WTC11 (cell line): ENCODE data around the gene RCN1. TPM values are rescaled to one million over a fixed set of nuclear protein-coding genes. Genes with fewer than 3 reads are reported as not detected.

ENCODE experiments used
- ATAC-seq: fragments of 200-7000 bp; cut with Tn5 transposase; 2 replicates; pipeline ENCODE4 v1.10.0; 2021; ENCODE audit warnings: mild to moderate bottlenecking, moderate library complexity
- CTCF ChIA-PET: fragments of 300-600 bp; sonication (Branson Sonifier 250); formaldehyde crosslinking; loops from one replicate; lab custom pipeline; 2021; ENCODE audit warnings: antibody characterized with exemption; lab: Charles Lee
- POLR2A ChIA-PET: fragments of 350-600 bp; sonication (Branson Sonifier 250); formaldehyde crosslinking; loops from one replicate; lab custom pipeline; 2021; ENCODE audit warnings: antibody characterized with exemption; lab: Charles Lee
- DNase-seq: peaks from one replicate; pipeline ENCODE4 v3.0.0; 2021; ENCODE audit warnings: low spot score
- H3K27ac Mint-ChIP-seq: 2 replicates; pipeline ENCODE4 v1.8.0; 2021; ENCODE audit warnings: mixed read lengths
- H3K27me3 Mint-ChIP-seq: 2 replicates; pipeline ENCODE4 v1.8.0; 2021; ENCODE audit warnings: low read depth, mild to moderate bottlenecking, moderate library complexity, mixed read lengths
- H3K36me3 Mint-ChIP-seq: 2 replicates; pipeline ENCODE4 v1.8.0; 2021; ENCODE audit warnings: mixed read lengths
- H3K4me1 Mint-ChIP-seq: 2 replicates; pipeline ENCODE4 v1.8.0; 2022; ENCODE audit warnings: mixed read lengths
- H3K4me3 Mint-ChIP-seq: 2 replicates; pipeline ENCODE4 v1.8.0; 2021; ENCODE audit warnings: mild to moderate bottlenecking, moderate library complexity, mixed read lengths
- H3K9me3 Mint-ChIP-seq: 2 replicates; pipeline ENCODE4 v1.8.0; 2021; ENCODE audit warnings: mixed read lengths
- E2F1 ChIP-seq: sonication (generic); formaldehyde crosslinking; IDR thresholded peaks from 2 replicates; pipeline ENCODE4 v1.8.0; 2022; ENCODE audit warnings: mild to moderate bottlenecking, missing genetic modification reagents
- FOXJ3 ChIP-seq: sonication (generic); formaldehyde crosslinking; IDR thresholded peaks from 2 replicates; pipeline ENCODE4 v1.9.0; 2021; ENCODE audit warnings: missing genetic modification reagents, mild to moderate bottlenecking, borderline replicate concordance
- FOXP4 ChIP-seq: sonication (generic); formaldehyde crosslinking; IDR thresholded peaks from 2 replicates; pipeline ENCODE4 v1.8.0; 2022; ENCODE audit warnings: mild to moderate bottlenecking, missing genetic modification reagents
- GTF2I ChIP-seq: fragments of 250-450 bp; sonication (Bioruptor Pico); conservative IDR thresholded peaks from 2 replicates; pipeline ENCODE4 v1.4.0; 2021; ENCODE audit warnings: mild to moderate bottlenecking
- JAZF1 ChIP-seq: fragments of 250-450 bp; sonication (Bioruptor Pico); IDR thresholded peaks from 2 replicates; pipeline ENCODE4 v1.9.0; 2021; ENCODE audit warnings: moderate library complexity, mild to moderate bottlenecking, inconsistent platforms
- NFATC4 ChIP-seq: fragments of 250-450 bp; sonication (Bioruptor Pico); IDR thresholded peaks from 2 replicates; pipeline ENCODE4 v1.9.0; 2021; ENCODE audit warnings: mild to moderate bottlenecking
- OVOL2 ChIP-seq: fragments of 250-450 bp; sonication (Bioruptor Pico); IDR thresholded peaks from 2 replicates; pipeline ENCODE4 v1.9.0; 2021; ENCODE audit warnings: mild to moderate bottlenecking, borderline replicate concordance
- PRRX2 ChIP-seq: fragments of 250-450 bp; sonication (Bioruptor Pico); IDR thresholded peaks from 2 replicates; pipeline ENCODE4 v1.8.0; 2021; ENCODE audit warnings: mild to moderate bottlenecking
- RELA ChIP-seq: sonication (generic); formaldehyde crosslinking; IDR thresholded peaks from 2 replicates; pipeline ENCODE4 v1.8.1; 2022; ENCODE audit warnings: missing genetic modification reagents, mild to moderate bottlenecking, borderline replicate concordance
- RORB ChIP-seq: fragments of 250-450 bp; sonication (Bioruptor Pico); IDR thresholded peaks from 2 replicates; pipeline ENCODE4 v1.9.0; 2021; ENCODE audit warnings: mild to moderate bottlenecking
- SMAD4 ChIP-seq: sonication (generic); formaldehyde crosslinking; IDR thresholded peaks from 2 replicates; pipeline ENCODE4 v1.8.0; 2022; ENCODE audit warnings: mild to moderate bottlenecking, missing genetic modification reagents
- ZBTB21 ChIP-seq: sonication (generic); formaldehyde crosslinking; IDR thresholded peaks from 2 replicates; pipeline ENCODE4 v1.8.1; 2023; ENCODE audit warnings: mild to moderate bottlenecking, missing genetic modification reagents, borderline replicate concordance
- ZNF121 ChIP-seq: sonication (generic); formaldehyde crosslinking; IDR thresholded peaks from 2 replicates; pipeline ENCODE4 v1.8.0; 2023; ENCODE audit warnings: missing genetic modification reagents
- ZNF317 ChIP-seq: sonication (generic); formaldehyde crosslinking; IDR thresholded peaks from 2 replicates; pipeline ENCODE4 v1.8.1; 2023; ENCODE audit warnings: low read depth, mild to moderate bottlenecking, moderate library complexity, missing genetic modification reagents, borderline replicate concordance
- ZNF532 ChIP-seq: fragments of 250-450 bp; sonication (Bioruptor Pico); IDR thresholded peaks from 2 replicates; pipeline ENCODE4 v1.9.0; 2021; ENCODE audit warnings: mild to moderate bottlenecking, borderline replicate concordance
- total RNA-seq: library from RNA; stranded (reverse); gene quantifications from 3 replicates; pipeline ENCODE4 v1.2.3, GENCODE V29; 2021
- TF ChIP-seq, protein P1 (sequence below): sonication (generic); formaldehyde crosslinking; IDR thresholded peaks from 2 replicates; pipeline ENCODE4 v1.8.1; 2023; ENCODE audit warnings: mild to moderate bottlenecking, missing genetic modification reagents, moderate library complexity

RCN1 gene
- total RNA-seq, 1 experiment from 2014 or later, result 96.2 TPM

- TF ChIP-seq RELA (CRISPR knock-in tag) (no peak), RORB (CRISPR knock-in tag) (no peak), E2F1 (CRISPR knock-in tag) (no peak)
- ChIA-PET CTCF (interaction anchor here (0.5 to 1.0 kb wide), 3 partner anchors 110 to 207 kb away, joined by 3 to 4 read pairs (median 4); no protein-coding TSS in a partner anchor), POLR2A (no interaction called here)
- Mint-ChIP-seq H3K27ac (no peak overlapping the region), H3K4me1 (peaks cover 21% of the 10 kb centered on the region), H3K36me3 (no peaks in the 10 kb centered on the region), H3K27me3 (peaks cover 2% of the 10 kb centered on the region; the same call in 1 of the 2 replicates), H3K9me3 (no peaks in the 10 kb centered on the region), H3K4me3 (no peak overlapping the region)
- no peak for DNase-seq
- no peak for ATAC-seq
These were observed 22.6 kb upstream of the RCN1 start for GRCh38 chr11:32068134-32068870.

- TF ChIP-seq OVOL2 (CRISPR knock-in tag), result no peak
- no peak for TF ChIP-seq ZNF121
- TF ChIP-seq JAZF1, result no peak
- no peak for TF ChIP-seq NFATC4
- TF ChIP-seq, all 79 proteins: peak for 0
- Mint-ChIP-seq H3K4me1 (peaks cover 30% of the 10 kb centered on the region), H3K27me3 (peaks cover 2% of the 10 kb centered on the region; the same call in 1 of the 2 replicates), H3K4me3 (no peak overlapping the region), H3K36me3 (no peaks in the 10 kb centered on the region), H3K9me3 (no peaks in the 10 kb centered on the region), H3K27ac (no peak overlapping the region)
- no peak for ATAC-seq
- no peak for DNase-seq
- ChIA-PET CTCF (interaction anchor here (1.0 kb wide), 1 partner anchor 63 kb away, joined by 3 read pairs; no protein-coding TSS in a partner anchor), POLR2A (no interaction called here)
These were observed 21.4 kb upstream of the RCN1 start for GRCh38 chr11:32069361-32070058.

DNA sequence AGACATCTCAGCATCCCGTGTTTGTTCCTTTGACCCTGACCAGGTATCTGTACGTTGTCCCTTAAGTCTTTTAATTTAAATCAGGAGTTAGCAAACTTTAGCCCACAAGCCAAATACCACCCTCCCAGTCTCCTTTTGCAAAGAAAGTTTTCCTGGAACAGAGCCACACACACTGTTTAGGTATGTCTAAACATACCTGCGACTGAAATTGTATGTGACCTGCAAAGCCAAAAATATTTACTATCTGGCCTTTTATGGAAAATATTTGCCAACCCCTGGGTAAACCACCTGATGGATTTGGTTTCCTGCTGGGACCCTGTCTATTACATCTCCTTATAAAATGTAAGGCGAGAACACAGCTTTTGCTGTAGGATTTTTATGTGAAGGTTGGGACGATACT lies 20.2 kb upstream of the RCN1 start:
- CTCF ChIA-PET, result interaction anchor here (1.6 kb wide), 1 partner anchor 105 kb away, joined by 7 read pairs; no protein-coding TSS in a partner anchor
- POLR2A ChIA-PET, result interaction anchor here (0.6 kb wide), 1 partner anchor 20 kb away, joined by 3 read pairs; the partner anchor contains the start of gene RCN1
- H3K4me1 Mint-ChIP-seq, result peaks cover 30% of the 10 kb centered on the region
- H3K27ac Mint-ChIP-seq, result no peak overlapping the region
- no peak for DNase-seq
- no peak for ATAC-seq
- H3K9me3 Mint-ChIP-seq, result no peaks in the 10 kb centered on the region
- no peak overlapping the region for H3K4me3 Mint-ChIP-seq
- TF ChIP-seq FOXP4 (CRISPR knock-in tag) (no peak), PRRX2 (CRISPR knock-in tag) (no peak), FOXJ3 (CRISPR knock-in tag) (no peak), ZNF317 (CRISPR knock-in tag) (no peak), SMAD4 (CRISPR knock-in tag) (no peak), ZNF532 (CRISPR knock-in tag) (no peak), ZBTB21 (CRISPR knock-in tag) (no peak), RORB (CRISPR knock-in tag) (no peak), NFATC4 (no peak), GTF2I (CRISPR knock-in tag) (no peak)
- TF ChIP-seq, protein P1, sequence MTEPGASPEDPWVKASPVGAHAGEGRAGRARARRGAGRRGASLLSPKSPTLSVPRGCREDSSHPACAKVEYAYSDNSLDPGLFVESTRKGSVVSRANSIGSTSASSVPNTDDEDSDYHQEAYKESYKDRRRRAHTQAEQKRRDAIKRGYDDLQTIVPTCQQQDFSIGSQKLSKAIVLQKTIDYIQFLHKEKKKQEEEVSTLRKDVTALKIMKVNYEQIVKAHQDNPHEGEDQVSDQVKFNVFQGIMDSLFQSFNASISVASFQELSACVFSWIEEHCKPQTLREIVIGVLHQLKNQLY (CRISPR knock-in tag), result no peak
- TF ChIP-seq, all 79 proteins: peak for 0
- no peaks in the 10 kb centered on the region for H3K36me3 Mint-ChIP-seq
- peaks cover 2% of the 10 kb centered on the region; the same call in 1 of the 2 replicates for H3K27me3 Mint-ChIP-seq
